Panc1 (cell line): ENCODE data around the gene SPP1. TPM values are rescaled to one million over a fixed set of nuclear protein-coding genes. Genes with fewer than 3 reads are reported as not detected.
A peak's percentile ranks its signal among the peaks of the same experiment; 100 is the strongest.

Source experiments
- ATAC-seq: fragments of 200-7000 bp; cut with Tn5 transposase; 2 replicates; pipeline ENCODE4 v1.9.1; 2020; ENCODE audit warnings: mild to moderate bottlenecking, moderate library complexity
- Bru-seq: library from RNA; stranded (reverse); fragments of 400-500 nt; gene quantifications from one replicate; lab custom pipeline; 2021; lab: Mats Ljungman, UMichigan
- BruChase-seq, 2 experiments: library from RNA; stranded (reverse); fragments of 400-500 nt; gene quantifications; one replicate each; lab custom pipeline; 2021; lab: Mats Ljungman, UMichigan
- BruUV-seq: library from RNA; stranded (reverse); fragments of 400-500 nt; replicated peaks from 2 replicates; lab custom pipeline; 2021; lab: Mats Ljungman, UMichigan
- CTCF ChIA-PET: fragments of 300-600 bp; sonication (Branson Sonifier 250); formaldehyde crosslinking; loops from one replicate; lab custom pipeline; 2022; ENCODE audit warnings: antibody characterized with exemption; lab: Charles Lee
- POLR2A ChIA-PET: fragments of 300-600 bp; sonication (Branson Sonifier 250); formaldehyde crosslinking; loops from one replicate; lab custom pipeline; 2022; ENCODE audit warnings: antibody characterized with exemption; lab: Charles Lee
- DNase-seq: peaks from one replicate; pipeline ENCODE4 v3.0.0-alpha.2; 2010; ENCODE audit warnings: low read depth, low spot score
- H3K27ac ChIP-seq: 2 replicates; pipeline ENCODE4 v1.5.1; 2011; ENCODE audit warnings: mild to moderate bottlenecking, low read length, inconsistent platforms
- H3K27me3 ChIP-seq: fragments of 200-500 bp; sonication (Bioruptor generic); 2 replicates; pipeline ENCODE4 v1.6.0; 2014; ENCODE audit warnings: low read length, inconsistent platforms; ENCODE audit not compliant: control insufficient read depth, insufficient read depth
- H3K36me3 ChIP-seq: fragments of 200-500 bp; sonication (Bioruptor generic); 2 replicates; pipeline ENCODE4 v1.5.1; 2014; ENCODE audit warnings: inconsistent platforms, mild to moderate bottlenecking, low read length, moderate library complexity; ENCODE audit not compliant: control insufficient read depth, insufficient read depth
- H3K4me1 ChIP-seq: 2 replicates; pipeline ENCODE4 v1.5.1; 2011; ENCODE audit warnings: inconsistent platforms, mild to moderate bottlenecking, low read length, moderate library complexity; ENCODE audit not compliant: control insufficient read depth, insufficient read depth
- H3K4me3 ChIP-seq, 2 experiments: 2 replicates each; pipeline ENCODE4 v1.5.1; 2011 to 2012; ENCODE audit warnings: low read depth in 2 of 2, low read length in 2 of 2, mild to moderate bottlenecking in 2 of 2, inconsistent platforms in 1 of 2, moderate library complexity in 1 of 2
- H3K9me3 ChIP-seq: fragments of 200-500 bp; sonication (Bioruptor generic); 2 replicates; pipeline ENCODE4 v1.5.1; 2014; ENCODE audit warnings: low read depth, mild to moderate bottlenecking, inconsistent platforms, low read length, moderate library complexity; ENCODE audit not compliant: control insufficient read depth, insufficient read depth
- CTCF ChIP-seq: fragments of 450-650 bp; IDR thresholded peaks from 2 replicates; pipeline ENCODE4 v1.5.1; 2017; ENCODE audit warnings: mild to moderate bottlenecking
- POLR2AphosphoS5 ChIP-seq: IDR thresholded peaks from 2 replicates; pipeline ENCODE4 v1.6.1; 2012; ENCODE audit warnings: mild to moderate bottlenecking, low read depth, low read length, moderate library complexity
- REST ChIP-seq, 2 experiments: IDR thresholded peaks; 2 replicates each; pipeline ENCODE4 v1.6.1; 2011 to 2012; ENCODE audit warnings: low read depth in 2 of 2, control low read depth in 1 of 2, low read length in 1 of 2, mild to moderate bottlenecking in 1 of 2, moderate library complexity in 1 of 2; ENCODE audit not compliant: insufficient read depth in 1 of 2
- SIN3A ChIP-seq: IDR thresholded peaks from 2 replicates; pipeline ENCODE4 v1.6.1; 2012; ENCODE audit warnings: low read depth, mild to moderate bottlenecking, low read length, moderate library complexity, borderline replicate concordance; ENCODE audit not compliant: insufficient read depth
- TCF7L2 ChIP-seq: IDR thresholded peaks from 2 replicates; pipeline ENCODE4 v1.6.1; 2011; ENCODE audit warnings: mild to moderate bottlenecking, low read depth, low read length, inconsistent platforms
- in situ Hi-C: cut with HindIII; loops from 2 replicates; pipeline ENCODE4 v1.10.0; 2016; ENCODE audit warnings: low sequenced_read_pairs, low pct_unique_long_range_greater_than_20kb
- intact Hi-C: fragments of 100-400 bp; cut with micrococcal nuclease; formaldehyde crosslinking; loops from one replicate; pipeline ENCODE4 v1.10.0; 2022; ENCODE audit not compliant: unreplicated experiment
- long read RNA-seq: library from polyadenylated mRNA; unstranded; transcript quantifications from one replicate; pipeline ENCODE4 v2.0.0, GENCODE V29; 2021; ENCODE audit not compliant: unreplicated experiment
- polyA plus RNA-seq: library from polyadenylated mRNA; unstranded; fragments of >200 nt; gene quantifications from one replicate; pipeline ENCODE4 v1.2.1, GENCODE V29; 2012; ENCODE audit warnings: missing spikeins; ENCODE audit not compliant: insufficient read length
- total RNA-seq: library from RNA; stranded (reverse); gene quantifications from one replicate; pipeline ENCODE4 v1.2.1, GENCODE V29; 2021; ENCODE audit not compliant: unreplicated experiment

Gene SPP1
- total RNA-seq: 1.6 TPM
- polyA plus RNA-seq: 0.42 TPM
- Bru-seq, nascent RNA: percentile 21 among the genes with signal in this experiment
- percentile 13 among the genes with signal in this experiment for BruChase-seq, experiment 1, labeled RNA remaining after a 2-hour chase
- BruChase-seq, experiment 2, labeled RNA remaining after a 6-hour chase: percentile 21 among the genes with signal in this experiment
- long read RNA-seq: 0 reads

- Histone ChIP-seq H3K27me3 (peaks cover 6% of the 10 kb centered on the region; the same call in 1 of the 2 replicates), H3K27ac (no peak within 1 kb of the TSS), H3K36me3 (no peaks in the 10 kb centered on the region), H3K4me3 (no peak within 1 kb of the TSS), H3K4me1 (no peaks in the 10 kb centered on the region; the same call in 1 of the 2 replicates), H3K9me3 (no peaks in the 10 kb centered on the region)
- no TSS peak for BruUV-seq
- ATAC-seq (peak; percentile 63; the same call in 1 of the 2 replicates), DNase-seq (no peak)
- intact Hi-C loops: loop anchor here (10.0 kb wide), 1 partner anchor 301 kb away; no protein-coding TSS in a partner anchor
- TF ChIP-seq SIN3A (no peak), CTCF (no peak), POLR2AphosphoS5 (no peak), TCF7L2 (no peak), REST (IDR thresholded peaks at IDR 0.05; ENCODE audit: insufficient read depth in 1 of 2, low read depth in 2 of 2, low read length in 1 of 2) (no peak)
- ChIA-PET CTCF (interaction anchor here (0.6 kb wide), 1 partner anchor 120 kb away, joined by 4 read pairs; no protein-coding TSS in a partner anchor), POLR2A (no interaction called here)
- in situ Hi-C loops: no loop called here
Measured at GRCh38 chr4:87975466-87975865, at the start of gene SPP1. Gene SPP1 (plus strand): TSS chr4:87975714. CDS start chr4:87976896, 1,182 bp downstream.

GRCh38 chr4:87926554-87927098 is 48.9 kb upstream of the SPP1 start:
- BruUV-seq: no TSS peak
- ChIA-PET POLR2A (no interaction called here), CTCF (no interaction called here)
- TF ChIP-seq REST (IDR thresholded peaks at IDR 0.05; ENCODE audit: insufficient read depth in 1 of 2, low read depth in 2 of 2, low read length in 1 of 2): no peak
- TF ChIP-seq SIN3A: no peak
- no peak for TF ChIP-seq TCF7L2
- TF ChIP-seq POLR2AphosphoS5: no peak
- no peak for TF ChIP-seq CTCF
- no peaks in the 10 kb centered on the region for H3K27me3 ChIP-seq
- in situ Hi-C loops (no loop called here), intact Hi-C loops (no loop called here)
- no peak overlapping the region for H3K27ac ChIP-seq
- DNase-seq (no peak), ATAC-seq (no peak)
- H3K36me3 ChIP-seq: no peaks in the 10 kb centered on the region
- no peaks in the 10 kb centered on the region for H3K9me3 ChIP-seq
- H3K4me3 ChIP-seq: no peak overlapping the region
- no peaks in the 10 kb centered on the region for H3K4me1 ChIP-seq
